ENCODE data around the gene PA2G4.

GRCh38 chr12:56134897-56135296 lies 30.5 kb downstream of the PA2G4 start:
- no peak for TF ChIP-seq REST (IDR thresholded peaks at IDR 0.05; ENCODE audit: borderline replicate concordance)
- TF ChIP-seq EZH2 (IDR thresholded peaks at IDR 0.05; ENCODE audit: borderline replicate concordance, insufficient read depth, low read length, poor library complexity, severe bottlenecking), result no peak
- no peak for TF ChIP-seq CTCF (IDR thresholded peaks at IDR 0.05; ENCODE audit: poor library complexity, severe bottlenecking)

All from neural cell (in vitro differentiated cells).